ENCODE data around the gene CYGB.

Gene CYGB

DNA sequence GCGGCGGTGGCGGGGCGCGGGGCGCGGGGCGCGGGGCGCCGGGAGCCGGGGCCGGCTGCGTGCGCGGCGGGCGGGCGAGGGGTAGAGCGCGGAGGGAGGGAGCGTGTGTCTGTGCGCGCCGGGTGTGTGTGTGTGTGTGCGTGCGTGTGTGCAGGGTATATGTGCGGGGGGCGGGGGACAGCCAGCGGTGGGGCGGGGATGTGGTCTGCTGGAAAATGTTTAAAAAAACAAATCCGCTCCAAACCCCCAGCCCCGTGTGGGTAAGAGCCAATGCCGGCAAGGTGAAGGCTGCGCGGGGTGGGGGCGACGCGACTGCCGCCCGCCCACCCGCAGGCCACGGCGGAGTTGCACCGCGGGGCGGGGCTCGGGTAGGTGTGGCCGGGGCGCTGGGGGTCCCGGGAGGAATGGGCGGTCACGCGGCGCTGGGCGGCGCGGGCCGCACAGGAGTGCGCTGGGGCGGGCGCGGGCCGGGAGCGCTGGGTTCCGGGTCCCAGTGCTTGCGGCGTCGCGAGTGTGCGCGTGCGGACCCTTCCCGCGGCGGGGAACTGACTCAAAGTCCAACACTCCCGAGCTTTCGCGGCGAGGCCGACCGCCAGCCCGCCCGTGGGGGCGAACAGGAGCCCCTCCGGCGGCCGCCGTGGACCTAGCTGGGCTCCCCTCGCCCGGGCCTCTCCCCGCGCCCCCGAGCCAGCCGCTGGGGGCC lies at the start of gene CYGB:
Gene CYGB, minus strand, starts transcription at position 132 of the 703 bp plus-strand sequence. CDS start 167 bp downstream, outside the sequence.
- no peak for DNase-seq

GRCh38 chr17:76586741-76587487 lies 49.4 kb upstream of the CYGB start:
- no peak for DNase-seq

DNA sequence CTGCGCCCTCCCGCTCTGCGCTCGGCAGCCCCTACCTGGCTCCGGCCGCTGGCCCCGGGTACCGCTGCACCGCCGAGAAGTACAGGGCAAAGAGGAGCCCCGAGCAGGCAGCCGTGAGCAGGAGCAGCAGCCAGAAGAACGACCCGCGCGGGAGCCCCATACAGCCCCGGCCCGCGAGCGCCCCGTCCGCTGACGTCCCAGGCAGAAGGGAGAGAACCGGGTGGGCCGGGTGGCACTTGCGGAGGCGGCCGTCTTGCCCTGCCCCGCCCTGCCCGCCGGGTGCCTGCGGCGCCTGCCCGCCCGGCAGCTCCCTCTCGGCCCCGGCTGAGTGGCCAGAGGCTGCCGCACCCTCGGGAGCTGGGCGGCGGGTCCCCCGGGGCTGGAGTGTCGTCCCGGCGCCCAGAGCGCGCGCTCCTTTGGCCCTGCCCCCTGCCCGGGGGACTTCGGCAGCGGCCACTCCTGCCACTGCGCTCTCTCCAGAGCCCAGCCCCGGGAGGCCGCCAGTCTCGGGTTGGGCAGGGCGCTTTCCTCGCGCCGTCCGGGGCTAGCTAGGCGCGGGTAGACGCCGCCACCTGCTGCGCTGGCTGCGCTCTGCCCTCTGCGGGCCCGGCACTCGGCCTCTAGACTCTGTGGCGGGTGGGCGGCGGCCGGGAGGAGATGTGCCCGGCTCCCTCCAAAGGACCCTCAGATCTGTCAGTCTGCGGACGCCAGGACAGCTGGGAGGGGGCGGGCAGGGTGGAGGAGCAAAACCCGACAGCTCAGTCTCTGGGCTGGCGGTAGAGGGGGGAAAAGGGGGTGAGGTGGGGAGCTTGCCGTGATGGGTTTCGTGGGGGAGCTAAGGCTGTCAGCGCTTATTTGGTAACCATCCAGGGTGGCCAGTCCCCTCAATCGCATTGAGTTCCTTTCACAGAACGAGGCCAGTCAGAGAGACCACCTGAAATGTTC lies 48.4 kb upstream of the CYGB start, which contains the start of gene ST6GALNAC2:
Gene ST6GALNAC2, minus strand, starts transcription at position 212 of the 945 bp plus-strand sequence. Its CDS starts 52 bp downstream, at position 160.
- peak; percentile 82 to 94 (median 87) for DNase-seq

DNA sequence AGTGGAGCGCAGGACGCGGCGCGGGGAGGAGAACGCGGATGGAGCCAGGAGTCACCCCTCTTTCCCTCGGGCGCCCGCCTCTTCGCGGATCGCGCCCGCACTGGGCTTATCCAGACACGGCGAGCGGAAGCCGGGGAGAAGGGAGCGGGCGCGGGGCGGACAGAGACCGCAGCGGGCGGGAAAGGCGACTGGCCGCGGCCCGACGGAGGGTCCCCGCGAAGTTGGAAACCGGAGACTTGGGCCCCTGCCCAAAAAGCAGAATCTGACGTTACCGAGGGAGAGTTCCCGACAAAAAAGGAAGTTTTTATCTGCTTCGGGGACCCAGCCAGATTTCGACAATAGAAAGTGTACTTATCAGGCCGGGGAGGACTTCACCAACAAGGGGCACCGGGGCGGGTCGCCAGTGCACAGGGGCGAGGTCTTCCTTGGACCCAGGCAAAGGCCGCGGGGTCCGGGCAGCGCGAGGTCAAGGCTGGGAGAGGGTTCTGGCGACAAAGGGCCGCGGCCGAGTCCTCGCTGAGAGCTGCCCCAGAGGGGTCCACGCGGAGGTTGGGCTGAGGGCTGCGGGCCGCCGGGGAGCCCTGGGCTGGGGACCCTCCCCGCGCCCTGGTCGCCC lies 47.6 kb upstream of the CYGB start:
- DNase-seq: peak; percentile 51 to 74 (median 59)

- no peak for DNase-seq
Measured at GRCh38 chr17:76584427-76585032, 47.0 kb upstream of the CYGB start.

DNA sequence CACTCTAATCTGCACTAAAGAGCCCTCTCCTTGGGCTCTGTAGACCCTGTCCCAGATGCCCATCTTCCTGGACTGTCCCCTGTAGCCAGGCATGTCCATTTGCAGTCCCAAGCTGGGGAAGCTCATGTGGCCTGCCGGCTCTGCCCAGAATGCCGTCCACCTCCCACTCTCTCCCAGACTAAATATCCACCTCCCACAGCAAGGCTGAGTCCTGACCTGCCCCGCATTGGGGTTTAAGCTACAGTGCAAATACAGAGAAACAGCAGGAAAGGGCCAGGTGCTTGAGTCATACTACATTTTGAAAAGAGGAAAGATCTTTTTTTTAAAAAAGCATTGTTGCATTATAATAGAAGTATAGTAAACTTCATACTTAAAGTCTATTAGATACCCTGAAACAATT lies 45.2 kb upstream of the CYGB start:
- no peak for DNase-seq

- DNase-seq: no peak
Measured at GRCh38 chr17:76581515-76581914, 44.0 kb upstream of the CYGB start.

- DNase-seq: peak; percentile 49 to 67 (median 50)
Measured at GRCh38 chr17:76579281-76579680, 41.8 kb upstream of the CYGB start.

GRCh38 chr17:76578376-76578775 lies 40.9 kb upstream of the CYGB start:
- no peak for DNase-seq

DNA sequence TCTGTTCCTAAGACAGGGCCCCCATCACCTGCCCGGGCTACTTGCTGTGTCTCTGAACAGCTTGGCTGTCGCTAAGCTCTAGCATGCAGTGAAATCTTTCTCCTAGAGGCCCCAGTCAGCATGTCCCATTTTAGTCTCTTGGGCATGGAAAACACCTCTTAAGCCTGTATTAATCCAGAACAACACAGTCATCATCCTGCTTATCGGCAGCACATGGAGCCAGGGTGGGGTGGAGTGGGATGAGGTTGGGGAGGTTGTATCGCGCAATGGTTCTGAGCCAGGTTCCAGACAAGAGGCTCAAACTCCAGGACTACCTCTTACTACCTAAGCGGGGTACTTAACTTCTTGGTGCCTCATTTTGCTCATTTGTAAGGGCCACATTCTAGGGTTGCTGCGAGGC lies 40.4 kb upstream of the CYGB start:
- no peak for DNase-seq

DNA sequence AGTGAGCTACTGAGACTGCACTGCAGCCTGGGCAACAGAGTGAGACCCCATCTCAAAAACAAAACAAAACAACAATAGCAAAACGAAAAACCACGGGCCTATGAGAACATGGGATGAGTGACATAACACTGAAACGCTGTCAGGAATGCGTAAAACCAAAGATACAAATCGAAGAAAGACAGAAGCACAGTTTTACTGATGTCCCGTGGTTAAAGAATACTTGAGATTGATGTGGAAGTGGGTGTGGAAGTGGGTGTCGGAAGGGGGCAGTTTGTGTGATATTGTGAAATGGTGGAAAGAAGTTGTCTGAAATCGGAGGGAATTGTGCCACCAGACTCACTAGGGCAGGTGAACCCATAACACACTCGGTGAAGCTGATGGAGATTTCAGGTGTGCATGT lies 38.7 kb upstream of the CYGB start:
- DNase-seq: peak in 1 of 3 donors; percentile 22

DNA sequence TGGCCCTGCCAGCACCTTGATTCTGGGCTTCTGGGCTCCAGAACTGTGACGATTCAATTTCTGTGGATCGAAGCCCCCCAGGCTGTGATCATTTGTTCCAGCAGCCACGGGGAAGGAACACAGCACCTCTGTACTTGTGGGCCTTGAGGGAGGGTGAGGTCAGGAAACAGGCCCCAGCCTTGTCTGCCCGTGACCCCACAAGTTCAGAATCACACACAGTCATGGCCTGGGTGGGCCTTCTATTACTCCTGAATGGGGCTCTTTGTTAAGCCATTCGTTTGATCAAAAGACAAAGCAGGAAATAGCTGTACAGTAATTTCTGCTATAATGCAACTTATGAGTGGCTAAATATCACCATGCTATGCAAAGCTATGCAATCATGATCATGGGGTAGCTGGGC lies 38.1 kb upstream of the CYGB start:
- DNase-seq: no peak

GRCh38 chr17:76574166-76574565 lies 36.7 kb upstream of the CYGB start:
- DNase-seq: no peak

- no peak for DNase-seq
Measured at GRCh38 chr17:76573096-76573495, 35.6 kb upstream of the CYGB start.

DNA sequence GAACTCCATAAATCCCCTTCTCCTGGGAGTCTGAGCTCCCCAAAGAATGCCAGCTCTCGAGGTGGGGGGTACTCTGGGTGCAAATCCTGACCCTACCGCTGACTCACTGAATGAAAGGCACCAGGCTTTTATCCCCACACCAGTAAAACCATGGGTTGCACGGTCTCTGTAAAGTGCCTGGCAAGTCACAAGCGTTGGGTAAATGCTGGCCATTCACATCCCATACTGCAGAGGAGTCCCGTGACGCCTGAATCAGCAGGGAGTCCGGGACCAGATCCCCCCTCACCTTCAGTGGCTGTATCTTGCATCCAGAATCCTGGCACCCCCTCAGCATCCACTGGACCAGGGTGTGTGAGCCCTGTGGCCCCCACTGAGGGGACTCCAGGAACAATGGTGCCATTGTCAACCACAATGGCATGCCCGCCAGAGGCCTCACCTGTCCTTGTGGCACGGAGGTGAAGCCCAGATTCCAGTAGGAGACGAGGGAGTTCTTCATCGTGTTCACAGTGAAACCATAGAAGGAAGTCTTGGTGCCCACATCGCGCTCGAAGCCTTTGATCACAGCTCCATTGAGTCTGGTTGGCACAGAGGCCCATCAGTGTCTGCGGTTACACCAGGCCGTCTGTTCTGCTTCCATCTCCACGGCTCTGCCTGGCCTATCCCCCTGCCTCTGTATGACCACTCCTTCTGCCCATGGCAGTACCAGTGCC lies 34.8 kb upstream of the CYGB start:
- no peak for DNase-seq

- no peak for DNase-seq
Measured at GRCh38 chr17:76570877-76571471, 33.5 kb upstream of the CYGB start.

DNA sequence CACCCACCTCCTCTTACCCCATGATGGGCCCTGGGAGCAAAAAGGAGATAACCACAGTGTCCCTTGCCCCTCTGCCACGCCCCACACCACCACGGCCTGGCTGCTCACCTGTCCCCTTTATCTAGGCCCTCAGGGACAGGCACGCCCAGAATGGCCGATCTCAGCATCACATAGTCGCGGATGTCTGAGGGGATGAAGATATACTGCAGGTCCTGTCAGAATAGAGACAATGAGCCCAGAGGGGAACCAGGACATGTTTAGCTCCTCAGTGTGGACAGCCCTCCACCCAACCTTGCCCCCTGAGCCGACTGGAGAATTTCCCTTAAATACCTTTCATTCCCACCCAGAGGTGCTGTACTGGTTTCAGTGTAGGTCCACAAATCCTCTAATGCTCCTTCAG lies 32.9 kb upstream of the CYGB start:
- DNase-seq: no peak

DNA sequence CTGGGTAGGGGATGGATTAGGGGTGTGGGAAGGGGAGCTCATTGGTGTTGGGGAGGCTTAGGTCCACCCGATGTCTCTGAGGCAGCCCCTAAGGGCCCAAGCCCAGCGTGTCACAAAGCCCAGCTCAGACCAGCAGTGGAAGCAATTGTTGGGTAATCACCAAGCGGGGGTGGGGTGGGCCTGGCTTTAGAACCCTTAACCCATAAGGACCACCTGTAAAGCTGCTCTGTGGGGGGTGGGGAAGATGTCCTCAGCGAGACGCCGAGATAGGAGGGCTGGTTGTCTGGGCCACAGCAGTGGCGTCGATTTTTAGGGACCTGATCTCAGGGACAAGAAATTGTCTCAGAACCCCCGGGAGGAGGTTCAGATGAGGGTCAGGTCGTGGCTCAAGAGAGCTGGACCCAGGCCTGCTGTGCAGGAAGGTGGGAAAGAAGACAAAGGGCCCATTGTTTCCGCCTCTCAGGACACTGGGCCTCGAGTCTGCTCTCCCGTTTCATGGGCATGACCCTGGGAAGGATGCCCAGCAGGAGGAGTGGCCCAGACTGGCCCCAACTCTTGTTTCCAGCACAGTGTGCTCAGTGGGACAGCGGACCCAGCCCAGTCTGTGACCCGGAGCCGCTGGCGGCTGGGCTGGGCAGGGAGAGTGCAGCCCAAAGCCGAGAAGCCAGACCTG lies 32.2 kb upstream of the CYGB start:
- DNase-seq: no peak

DNA sequence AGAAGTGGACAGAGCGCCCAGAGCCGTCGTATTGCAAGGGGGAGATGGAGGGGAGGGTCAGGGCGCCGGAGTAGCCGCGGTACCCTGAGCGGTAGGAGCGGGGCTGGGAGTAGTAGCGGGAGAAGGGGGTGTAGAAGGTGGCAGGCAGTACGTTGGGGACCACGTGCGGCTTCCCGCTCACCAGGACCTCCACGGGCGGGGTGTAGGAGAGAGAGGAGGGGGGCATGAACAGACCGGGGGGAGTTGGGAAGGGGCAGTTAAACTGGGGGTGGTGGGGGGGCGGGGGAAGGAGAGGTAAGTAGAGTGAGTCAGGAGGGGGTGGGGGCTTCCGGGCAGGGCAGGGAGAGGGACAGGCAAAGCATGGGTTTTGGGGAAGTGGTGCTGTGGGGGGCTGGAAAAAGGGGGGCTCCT lies 31.3 kb upstream of the CYGB start:
- no peak for DNase-seq

GRCh38 chr17:76567634-76568432 lies 30.3 kb upstream of the CYGB start:
- DNase-seq: peak in 2 of 3 donors; percentile 15 to 22

All from suppressor macrophage treated with lipopolysaccharide for 1 hour (primary cell).